Nucleus accumbens (tissue), 56 donors: ENCODE results near the gene SCN1A.

Experiments used
- DNase-seq, 56 donors: peaks; one replicate each; lab custom pipeline; 2025; lab: John Stamatoyannopoulos, UW

The SCN1A gene

DNA sequence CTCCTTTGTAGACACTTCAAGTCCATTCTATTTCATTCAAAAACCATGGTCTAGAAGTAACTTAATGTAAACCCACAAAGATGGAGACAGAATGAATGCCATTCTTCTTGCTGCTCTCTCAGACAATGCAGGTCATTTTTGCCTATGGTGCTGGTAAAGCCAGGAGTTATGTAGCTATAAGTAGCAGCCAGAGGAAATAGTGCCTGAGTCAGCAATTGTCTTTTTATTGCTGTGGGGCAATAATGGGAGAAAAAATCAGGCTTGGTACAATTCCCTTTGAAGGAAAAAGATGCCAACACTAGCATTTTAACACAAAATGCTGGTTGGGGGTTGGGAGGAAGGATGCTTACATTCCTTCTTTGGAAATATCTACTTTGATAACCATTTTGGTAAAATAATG lies 43.5 kb downstream of the SCN1A start:
- no peak for DNase-seq

GRCh38 chr2:166082736-166083135 lies 45.1 kb downstream of the SCN1A start:
- DNase-seq: no peak

- DNase-seq: no peak
Measured at GRCh38 chr2:166081852-166082251, 46.0 kb downstream of the SCN1A start.

DNA sequence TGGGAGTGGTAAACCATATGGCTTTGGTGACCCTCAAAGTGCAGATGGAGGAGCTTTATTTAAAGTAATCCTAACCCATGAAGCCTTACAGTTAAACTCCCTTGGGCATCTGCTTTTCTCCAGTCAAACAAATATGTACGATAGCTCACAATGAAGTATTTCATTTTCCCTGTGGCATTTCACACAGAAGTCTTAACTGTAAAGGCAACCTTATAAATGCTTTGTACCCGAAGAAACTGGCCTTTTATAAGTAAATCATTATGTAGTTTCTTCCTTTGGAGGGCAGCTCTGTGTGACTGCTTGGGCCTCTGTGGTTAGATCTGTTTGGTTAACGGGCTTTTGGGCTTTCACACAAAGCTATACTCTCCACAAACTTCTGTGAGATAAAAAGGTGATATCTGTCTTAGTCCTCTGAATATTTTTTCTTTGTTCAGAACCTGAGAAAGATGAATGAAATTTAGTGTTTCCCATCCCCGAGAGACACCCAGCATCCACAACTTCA lies 46.6 kb downstream of the SCN1A start:
- DNase-seq: no peak

GRCh38 chr2:166074430-166074829 lies 53.4 kb downstream of the SCN1A start:
- no peak for DNase-seq

- DNase-seq: no peak
Measured at GRCh38 chr2:166074011-166074410, 53.8 kb downstream of the SCN1A start.

- DNase-seq: no peak
Measured at GRCh38 chr2:166070231-166070630, 57.6 kb downstream of the SCN1A start.

DNA sequence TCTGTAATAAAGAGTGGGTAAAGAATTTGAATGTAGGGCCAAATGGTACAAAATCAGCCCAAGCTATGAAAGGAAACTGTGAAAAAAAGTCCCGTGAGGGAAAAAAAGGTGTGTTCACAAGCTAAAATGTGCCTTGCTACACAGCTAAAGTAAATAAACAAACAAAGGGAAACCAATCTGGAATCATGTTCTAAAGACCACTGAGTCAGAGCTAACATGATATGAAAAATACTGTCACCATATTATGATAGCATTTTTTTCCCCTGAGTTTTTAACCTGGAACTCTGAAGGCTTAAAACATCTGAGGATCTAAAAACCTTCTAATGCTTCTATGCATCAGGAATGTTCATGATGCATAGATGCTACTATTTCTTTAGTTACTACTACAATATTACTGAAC lies 58.8 kb downstream of the SCN1A start:
- DNase-seq: no peak

DNA sequence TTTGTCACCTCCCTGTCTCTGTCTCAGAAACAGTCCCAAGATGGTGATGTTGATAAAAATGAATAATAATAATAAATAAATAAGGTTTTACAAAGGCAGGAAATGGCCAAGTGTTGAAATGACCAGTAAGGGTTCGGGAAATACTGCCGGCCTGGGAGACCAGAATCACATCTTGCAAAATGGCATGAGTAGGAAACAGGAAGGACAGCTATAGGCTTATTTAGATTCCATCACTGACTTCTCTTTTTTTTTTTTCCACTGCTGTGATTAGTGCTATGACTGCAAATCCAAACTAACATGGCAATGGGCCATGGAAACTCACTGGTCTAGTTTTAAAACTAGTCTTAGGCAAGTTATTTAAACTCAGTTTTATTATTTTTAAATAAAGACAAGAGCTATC lies 60.6 kb downstream of the SCN1A start:
- DNase-seq: no peak

DNA sequence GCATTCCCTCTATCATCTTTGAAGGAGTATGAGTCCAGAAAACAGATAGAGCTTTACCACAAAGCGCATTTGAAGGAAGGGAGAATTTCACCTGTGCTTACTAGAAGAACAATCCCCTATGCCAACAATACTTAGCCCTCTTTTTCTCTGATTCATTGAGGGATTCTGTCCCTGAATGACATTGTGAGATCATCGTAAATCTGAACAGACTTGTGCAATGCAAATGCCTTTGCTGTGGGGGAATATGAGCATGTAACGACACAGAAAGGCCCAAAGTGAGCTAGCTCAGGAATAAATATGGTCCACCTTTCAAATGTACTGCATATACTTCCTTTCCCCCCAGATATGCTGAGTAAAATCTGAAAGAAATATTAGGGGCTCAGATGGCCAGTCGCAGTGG lies 67.6 kb downstream of the SCN1A start:
- no peak for DNase-seq

DNA sequence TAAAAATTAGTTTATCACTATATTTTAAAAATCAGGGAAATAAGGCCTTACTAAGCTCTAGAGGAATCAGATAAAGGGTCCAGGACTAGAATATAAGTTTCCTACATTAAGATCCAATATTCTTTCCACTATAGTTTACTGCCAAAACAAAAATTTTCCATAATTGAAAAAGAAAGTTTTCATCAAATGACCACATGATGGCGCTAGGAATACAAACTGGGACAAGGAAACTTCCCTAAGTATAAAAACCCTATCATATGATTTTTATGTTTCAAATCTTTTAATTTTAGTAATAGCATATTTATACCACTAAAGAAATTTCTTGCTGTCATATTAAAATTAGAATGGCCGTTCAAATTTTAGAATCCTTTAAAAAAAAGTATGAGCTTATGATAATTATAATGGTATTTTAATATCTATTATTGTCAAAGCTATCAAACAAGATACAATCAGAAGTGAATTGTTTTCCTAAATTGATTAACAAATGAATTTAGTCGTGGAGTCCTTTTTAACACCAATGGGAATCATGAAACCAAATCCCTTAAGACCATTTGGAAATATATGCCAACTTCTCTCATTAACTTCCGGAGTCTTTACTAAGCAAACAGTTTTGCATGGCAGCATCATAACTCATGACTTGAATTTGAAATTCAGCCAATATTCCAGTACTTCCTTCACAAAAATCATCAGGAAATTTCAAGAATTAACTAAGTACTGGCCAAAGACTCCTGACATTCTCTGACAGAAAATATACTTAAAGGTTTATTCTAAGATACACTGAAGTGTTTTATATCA lies 70.3 kb downstream of the SCN1A start:
- no peak for DNase-seq

GRCh38 chr2:166044853-166045483 lies 82.9 kb downstream of the SCN1A start:
- DNase-seq: no peak

DNA sequence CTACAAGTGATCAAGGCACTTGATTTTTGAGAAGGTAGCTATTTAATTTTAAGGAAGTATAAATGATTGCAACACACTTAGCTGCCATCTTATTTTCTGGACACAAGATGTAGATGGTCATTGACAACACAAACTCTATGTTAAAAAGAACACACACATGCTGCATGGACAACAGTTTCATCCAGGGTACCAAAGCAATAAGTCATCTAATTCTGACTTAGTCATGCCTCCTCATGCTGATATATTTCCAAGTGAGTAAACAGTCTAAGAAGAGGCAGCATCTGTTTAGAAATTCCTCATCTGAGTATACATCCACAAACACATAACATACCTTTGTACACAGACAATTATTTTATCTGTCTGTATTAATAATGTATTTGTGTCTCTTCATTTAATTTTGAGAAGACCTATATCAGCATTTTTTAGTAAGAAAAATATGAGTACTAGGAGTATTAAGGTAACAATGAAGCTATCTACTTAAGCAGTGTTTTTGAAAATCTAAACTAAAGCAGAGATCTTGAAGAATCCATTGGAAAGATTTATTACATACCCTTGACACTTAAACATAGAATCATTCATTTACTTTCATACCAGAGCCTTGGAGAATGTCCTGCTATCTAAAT lies 84.9 kb downstream of the SCN1A start:
- DNase-seq: no peak

- no peak for DNase-seq
Measured at GRCh38 chr2:166042356-166042755, 85.5 kb downstream of the SCN1A start.

- no peak for DNase-seq
Measured at GRCh38 chr2:166041613-166042012, 86.2 kb downstream of the SCN1A start.

DNA sequence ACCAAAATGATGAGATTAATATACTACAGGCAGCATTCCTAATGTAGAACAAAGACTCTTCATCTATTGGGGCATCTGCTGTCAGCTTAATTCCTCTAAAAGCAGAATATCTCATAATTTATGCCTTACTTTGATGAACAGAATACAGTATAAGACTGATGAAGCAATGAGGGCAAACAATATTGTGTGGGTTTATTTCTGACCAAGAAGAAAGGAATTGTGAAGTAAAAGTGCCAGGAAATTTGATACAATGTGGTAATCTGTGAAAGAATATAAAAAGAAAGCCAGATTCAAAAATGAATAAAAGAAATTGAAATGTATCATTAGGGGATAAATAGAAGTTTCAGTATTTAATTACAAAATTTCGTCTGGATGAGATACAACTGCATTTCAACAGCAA lies 95.5 kb downstream of the SCN1A start:
- no peak for DNase-seq

DNA sequence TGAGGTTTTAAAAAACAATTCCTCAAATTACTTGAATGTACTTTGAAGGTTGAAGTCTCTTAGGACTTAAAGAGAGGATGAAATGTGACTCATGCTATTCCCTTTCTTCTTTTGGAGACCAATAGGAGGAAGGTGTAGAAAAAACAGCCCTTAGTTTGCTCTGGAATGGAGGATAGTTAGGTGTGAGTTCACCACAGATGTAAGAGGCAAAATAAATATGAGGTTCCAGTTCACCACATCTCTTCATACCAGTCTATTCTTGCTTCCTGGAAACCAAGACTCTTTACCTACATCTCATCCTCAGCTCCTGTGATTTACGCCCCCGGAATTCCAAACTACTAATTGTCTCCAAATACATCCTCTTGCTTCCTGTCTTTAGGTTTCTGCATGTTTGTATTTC lies 96.8 kb downstream of the SCN1A start:
- DNase-seq: no peak

DNA sequence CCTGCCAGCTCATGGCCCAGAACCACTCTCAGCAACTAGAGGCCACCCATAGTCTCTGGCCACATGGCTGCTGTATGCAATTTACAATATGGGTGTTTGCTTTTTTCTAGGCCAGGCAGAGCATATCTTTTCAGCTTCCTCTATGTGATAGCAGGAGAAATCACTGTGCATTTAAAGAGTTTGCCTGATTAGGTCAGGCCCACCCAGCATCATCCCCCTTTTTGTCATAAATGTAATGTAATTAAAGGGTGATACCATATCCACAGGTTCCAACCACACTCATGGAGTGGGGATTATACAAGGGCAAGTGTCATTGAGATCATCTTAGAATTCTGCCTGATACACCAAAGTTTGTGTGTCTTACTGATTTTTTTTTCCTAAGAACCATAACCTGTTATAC lies 102.5 kb downstream of the SCN1A start:
- DNase-seq: no peak

DNA sequence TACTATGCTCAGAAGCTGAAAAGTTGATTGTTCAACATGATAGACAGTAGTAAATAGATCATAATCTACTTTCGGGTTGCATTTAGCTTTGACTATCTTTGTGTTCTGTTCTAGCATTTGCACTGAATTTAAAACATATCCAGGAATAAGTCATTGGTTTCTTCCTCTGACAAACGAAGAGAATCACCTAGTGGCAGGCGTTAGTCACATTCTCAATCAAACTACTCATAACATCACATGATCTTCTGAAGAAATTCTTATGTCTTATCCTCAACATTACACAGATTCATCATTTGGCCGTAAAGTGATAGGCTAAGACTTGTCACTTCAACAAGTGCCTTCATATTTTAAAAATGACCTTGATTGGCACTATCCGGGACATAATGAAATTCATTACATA lies 110.6 kb downstream of the SCN1A start:
- DNase-seq: no peak

DNA sequence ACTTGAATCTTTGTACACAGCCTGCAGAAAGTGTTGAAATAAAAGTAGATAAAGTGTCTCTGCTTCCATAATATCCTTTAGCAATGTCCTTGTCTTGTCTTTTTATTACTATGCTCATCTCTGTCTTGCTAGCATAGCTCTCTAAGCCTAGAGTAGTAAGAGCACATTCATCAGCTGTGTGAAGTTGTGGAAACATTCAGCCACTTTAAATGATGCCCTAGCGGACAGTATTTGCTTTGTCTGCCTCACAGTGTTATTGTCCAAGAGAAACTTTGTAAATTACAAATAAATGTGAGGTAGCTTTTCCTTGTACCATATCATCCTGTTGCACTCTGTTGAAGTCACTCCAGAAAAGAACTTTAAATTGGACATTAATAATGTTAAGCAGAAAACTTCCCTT lies 113.9 kb downstream of the SCN1A start:
- no peak for DNase-seq

GRCh38 chr2:166011660-166012059 lies 116.2 kb downstream of the SCN1A start:
- DNase-seq: no peak

GRCh38 chr2:166000401-166000800 lies 127.4 kb downstream of the SCN1A start:
- no peak for DNase-seq
